Loucy (cell line): Measurements from ENCODE around the gene TRUB2.
"Not testable (repeated sequence)": the region's sequence is repeated elsewhere in the genome, so short reads cannot be mapped to it uniquely, and the experiment has no call there.

Experiments used
- EZH2phosphoT487 ChIP-seq: fragments of 200-600 bp; IDR thresholded peaks from 2 replicates; pipeline ENCODE4 v1.6.1; 2018; ENCODE audit warnings: antibody characterized with exemption, mild to moderate bottlenecking, moderate library complexity, borderline replicate concordance
- TF ChIP-seq, protein P1 (sequence below): fragments of 200-600 bp; sonication (generic); conservative IDR thresholded peaks from 2 replicates; pipeline ENCODE4 v1.5.1; 2014; ENCODE audit warnings: mild to moderate bottlenecking, antibody characterized with exemption, low read length

DNA sequence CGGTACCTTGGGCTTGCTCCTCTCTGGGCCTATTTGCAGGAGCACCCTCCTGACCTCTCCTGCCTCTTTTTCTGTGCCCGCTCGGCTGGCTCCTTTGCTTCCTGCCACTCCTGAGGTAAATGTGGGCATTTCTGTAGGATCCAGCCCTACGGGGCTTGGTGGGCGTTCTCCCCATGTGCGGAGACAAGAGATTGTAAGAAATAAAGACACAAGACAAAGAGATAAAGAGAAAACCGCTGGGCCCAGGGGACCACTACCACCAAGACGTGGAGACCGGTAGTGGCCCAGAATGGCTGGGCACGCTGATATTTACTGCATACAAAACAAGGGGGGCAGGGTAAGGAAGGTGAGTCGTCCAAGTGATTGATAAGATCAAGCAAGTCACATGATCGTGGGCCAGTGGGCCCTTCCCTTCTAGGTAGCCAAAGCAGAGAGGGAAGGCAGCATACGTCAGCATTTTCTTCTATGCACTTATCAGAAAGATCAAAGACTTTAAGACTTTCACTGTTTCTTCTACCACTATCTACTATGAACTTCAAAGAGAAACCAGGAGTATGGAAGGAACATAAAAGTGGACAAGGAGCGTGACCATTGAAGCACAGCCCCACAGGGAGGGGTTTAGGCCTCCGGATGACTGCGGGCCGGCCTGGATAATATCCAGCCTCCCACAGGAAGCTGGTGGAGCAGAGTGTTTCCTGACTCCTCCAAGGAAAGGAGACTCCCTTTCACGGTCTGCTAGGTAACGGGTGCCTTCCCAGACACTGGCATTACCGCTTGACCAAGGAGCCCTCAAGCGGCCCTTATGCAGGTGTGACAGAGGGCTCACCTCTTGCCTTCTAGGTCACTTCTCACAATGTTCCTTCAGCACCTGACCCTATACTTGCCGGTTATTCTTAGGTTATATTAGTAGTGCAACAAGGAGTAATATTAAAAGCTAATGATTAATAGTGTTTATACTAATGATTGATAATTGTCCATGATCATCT lies 42.9 kb downstream of the TRUB2 start:
- TF ChIP-seq, protein P1, sequence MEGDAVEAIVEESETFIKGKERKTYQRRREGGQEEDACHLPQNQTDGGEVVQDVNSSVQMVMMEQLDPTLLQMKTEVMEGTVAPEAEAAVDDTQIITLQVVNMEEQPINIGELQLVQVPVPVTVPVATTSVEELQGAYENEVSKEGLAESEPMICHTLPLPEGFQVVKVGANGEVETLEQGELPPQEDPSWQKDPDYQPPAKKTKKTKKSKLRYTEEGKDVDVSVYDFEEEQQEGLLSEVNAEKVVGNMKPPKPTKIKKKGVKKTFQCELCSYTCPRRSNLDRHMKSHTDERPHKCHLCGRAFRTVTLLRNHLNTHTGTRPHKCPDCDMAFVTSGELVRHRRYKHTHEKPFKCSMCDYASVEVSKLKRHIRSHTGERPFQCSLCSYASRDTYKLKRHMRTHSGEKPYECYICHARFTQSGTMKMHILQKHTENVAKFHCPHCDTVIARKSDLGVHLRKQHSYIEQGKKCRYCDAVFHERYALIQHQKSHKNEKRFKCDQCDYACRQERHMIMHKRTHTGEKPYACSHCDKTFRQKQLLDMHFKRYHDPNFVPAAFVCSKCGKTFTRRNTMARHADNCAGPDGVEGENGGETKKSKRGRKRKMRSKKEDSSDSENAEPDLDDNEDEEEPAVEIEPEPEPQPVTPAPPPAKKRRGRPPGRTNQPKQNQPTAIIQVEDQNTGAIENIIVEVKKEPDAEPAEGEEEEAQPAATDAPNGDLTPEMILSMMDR: not testable (repeated sequence)
- not testable (repeated sequence) for TF ChIP-seq EZH2phosphoT487
